RWPE2 (cell line): ENCODE data around the gene ABL2.
"Not testable (repeated sequence)": the region's sequence is repeated elsewhere in the genome, so short reads cannot be mapped to it uniquely, and the experiment has no call there.

Experiments used
- ATAC-seq: fragments of 200-7000 bp; cut with Tn5 transposase; 3 replicates; pipeline ENCODE4 v1.9.1; 2021; ENCODE audit warnings: low read depth
- DNase-seq: peaks from one replicate; pipeline ENCODE4 v3.0.0-alpha.2; 2020; ENCODE audit warnings: low spot score
- H3K27ac ChIP-seq: fragments of 450-650 bp; 2 replicates; pipeline ENCODE4 v1.5.1; 2017; ENCODE audit warnings: mild to moderate bottlenecking; ENCODE audit not compliant: poor library complexity, severe bottlenecking
- H3K27me3 ChIP-seq: fragments of 250-450 bp; sonication (Bioruptor Pico); 2 replicates; pipeline ENCODE4 v1.5.1; 2021; ENCODE audit warnings: mild to moderate bottlenecking, moderate library complexity; ENCODE audit not compliant: insufficient read depth, poor library complexity, severe bottlenecking
- H3K36me3 ChIP-seq: fragments of 250-450 bp; sonication (Bioruptor Pico); 2 replicates; pipeline ENCODE4 v1.5.1; 2020; ENCODE audit warnings: low read depth, mild to moderate bottlenecking, moderate library complexity
- H3K4me1 ChIP-seq: fragments of 250-450 bp; sonication (Bioruptor Pico); 2 replicates; pipeline ENCODE4 v1.5.1; 2021; ENCODE audit warnings: mild to moderate bottlenecking, moderate library complexity; ENCODE audit not compliant: insufficient read depth, poor library complexity, severe bottlenecking
- H3K4me3 ChIP-seq: fragments of 250-450 bp; sonication (Bioruptor Pico); 2 replicates; pipeline ENCODE4 v1.5.1; 2021; ENCODE audit warnings: mild to moderate bottlenecking, moderate library complexity; ENCODE audit not compliant: severe bottlenecking
- H3K9me3 ChIP-seq: fragments of 250-450 bp; sonication (Bioruptor Pico); 2 replicates; pipeline ENCODE4 v1.5.1; 2021; ENCODE audit warnings: mild to moderate bottlenecking, moderate library complexity; ENCODE audit not compliant: severe bottlenecking
- CTCF ChIP-seq: fragments of 450-650 bp; IDR thresholded peaks from one replicate; pipeline ENCODE4 v1.5.1; 2017; ENCODE audit warnings: mild to moderate bottlenecking, moderate library complexity; ENCODE audit not compliant: poor library complexity, severe bottlenecking

Gene ABL2

GRCh38 chr1:179247923-179248322 is 18.4 kb upstream of the ABL2 start:
- no peak overlapping the region for H3K27ac ChIP-seq
- DNase-seq: no peak
- no peak for ATAC-seq
- no peaks in the 10 kb centered on the region for H3K27me3 ChIP-seq
- H3K4me3 ChIP-seq: no peak overlapping the region
- no peaks in the 10 kb centered on the region for H3K36me3 ChIP-seq
- no peaks in the 10 kb centered on the region for H3K4me1 ChIP-seq
- TF ChIP-seq CTCF: no peak
- no peaks in the 10 kb centered on the region for H3K9me3 ChIP-seq

DNA sequence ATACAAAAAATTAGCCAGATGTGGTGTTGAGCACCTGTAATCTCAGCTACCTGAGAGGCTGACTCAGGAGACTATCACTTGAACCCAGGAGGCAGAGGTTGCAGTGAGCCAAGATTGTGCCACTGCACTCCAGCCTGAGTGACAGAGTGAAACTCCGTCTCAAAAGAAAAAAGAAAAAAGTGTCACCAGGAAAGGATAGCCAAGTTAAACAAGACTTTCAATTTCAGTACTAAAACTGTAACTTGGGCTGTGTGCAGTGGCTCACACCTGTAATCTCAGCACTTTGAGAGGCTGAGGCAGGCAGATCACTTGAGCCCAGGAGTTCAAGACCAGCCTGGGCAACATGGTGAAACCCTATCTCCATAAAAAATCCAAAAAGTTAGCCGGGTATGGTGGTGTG is 15.9 kb upstream of the ABL2 start:
- not testable (repeated sequence) for H3K27me3 ChIP-seq, H3K9me3 ChIP-seq, H3K4me3 ChIP-seq, H3K27ac ChIP-seq, DNase-seq, ATAC-seq, H3K4me1 ChIP-seq, H3K36me3 ChIP-seq

- Histone ChIP-seq H3K27me3 (no peaks in the 10 kb centered on the region), H3K9me3 (no peaks in the 10 kb centered on the region), H3K27ac (no peak overlapping the region), H3K36me3 (no peaks in the 10 kb centered on the region), H3K4me3 (no peak overlapping the region), H3K4me1 (no peaks in the 10 kb centered on the region)
- ATAC-seq (no peak), DNase-seq (no peak)
- TF ChIP-seq CTCF: no peak
Observed at GRCh38 chr1:179241530-179242097, 12.1 kb upstream of the ABL2 start.

DNA sequence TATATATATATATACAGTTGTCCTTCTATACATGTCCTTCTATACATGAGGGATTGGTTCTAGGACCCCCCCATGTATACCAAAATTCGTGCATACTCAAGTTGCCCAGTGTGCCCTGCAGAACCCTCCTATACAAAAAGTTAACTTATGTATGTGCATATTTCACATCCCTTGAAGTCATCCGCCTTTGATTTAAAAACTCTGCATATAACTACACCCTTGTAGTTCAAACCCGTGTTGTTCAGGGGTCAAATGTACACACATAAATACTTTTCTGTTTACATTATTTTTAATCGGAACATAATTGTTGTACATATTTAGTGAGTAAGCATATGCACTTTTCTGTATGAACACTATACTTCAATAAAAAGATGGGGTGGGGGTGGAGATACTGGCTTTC is 7.7 kb upstream of the ABL2 start:
- DNase-seq (no peak), ATAC-seq (no peak)
- H3K9me3 ChIP-seq: peaks cover 6% of the 10 kb centered on the region
- H3K4me1 ChIP-seq: peaks cover 19% of the 10 kb centered on the region
- H3K27ac ChIP-seq: no peak overlapping the region
- H3K4me3 ChIP-seq: no peak overlapping the region
- H3K27me3 ChIP-seq: no peaks in the 10 kb centered on the region
- TF ChIP-seq CTCF: no peak
- no peaks in the 10 kb centered on the region for H3K36me3 ChIP-seq

GRCh38 chr1:179234863-179235262 is 5.4 kb upstream of the ABL2 start:
- Histone ChIP-seq H3K9me3 (peaks cover 6% of the 10 kb centered on the region), H3K4me1 (peaks cover 32% of the 10 kb centered on the region), H3K4me3 (no peak overlapping the region), H3K27me3 (no peaks in the 10 kb centered on the region), H3K36me3 (no peaks in the 10 kb centered on the region), H3K27ac (peak overlapping the region; percentile 85)
- ATAC-seq (peak; percentile 4; the same call in 2 of the 3 replicates), DNase-seq (no peak)
- no peak for TF ChIP-seq CTCF
